Measurements from ENCODE around the gene LAGE3.
A peak's percentile ranks its signal among the peaks of the same experiment; 100 is the strongest.

The LAGE3 gene

GRCh38 chrX:154457491-154458115, 21.5 kb downstream of the LAGE3 start:
- no peak for DNase-seq (ENCODE audit: low read depth)

- no peak for DNase-seq (ENCODE audit: low read depth)
Observed at GRCh38 chrX:154452823-154453222, 26.3 kb downstream of the LAGE3 start.

- no peak for DNase-seq (ENCODE audit: low read depth)
Observed at GRCh38 chrX:154450312-154450711, 28.8 kb downstream of the LAGE3 start.

- DNase-seq (ENCODE audit: low read depth), result no peak
Observed at GRCh38 chrX:154449618-154450017, 29.5 kb downstream of the LAGE3 start.

- DNase-seq (ENCODE audit: low read depth), result no peak
Observed at GRCh38 chrX:154448484-154448883, 30.6 kb downstream of the LAGE3 start.

GRCh38 chrX:154446430-154446829, 32.7 kb downstream of the LAGE3 start:
- no peak for DNase-seq (ENCODE audit: low read depth)

GRCh38 chrX:154445776-154446175, 33.3 kb downstream of the LAGE3 start:
- no peak for DNase-seq (ENCODE audit: low read depth)

GRCh38 chrX:154444755-154445246, 34.3 kb downstream of the LAGE3 start:
- no peak for DNase-seq (ENCODE audit: low read depth)

GRCh38 chrX:154443992-154444754, 34.9 kb downstream of the LAGE3 start, which contains the start of gene FAM50A:
TSS of gene FAM50A (plus strand) at chrX:154444141. CDS start at chrX:154444236, 95 bp downstream.
- peak; percentile 42 for DNase-seq (ENCODE audit: low read depth)

GRCh38 chrX:154443479-154443910, 35.6 kb downstream of the LAGE3 start:
- DNase-seq (ENCODE audit: low read depth), result no peak

- no peak for DNase-seq (ENCODE audit: low read depth)
Observed at GRCh38 chrX:154441984-154442707, 36.9 kb downstream of the LAGE3 start.

- no peak for DNase-seq (ENCODE audit: low read depth)
Observed at GRCh38 chrX:154441564-154441963, 37.5 kb downstream of the LAGE3 start.

- no peak for DNase-seq (ENCODE audit: low read depth)
Observed at GRCh38 chrX:154440623-154441357, 38.3 kb downstream of the LAGE3 start.

- no peak for DNase-seq (ENCODE audit: low read depth)
Observed at GRCh38 chrX:154439841-154440240, 39.2 kb downstream of the LAGE3 start.

GRCh38 chrX:154437971-154438893, 40.8 kb downstream of the LAGE3 start:
- no peak for DNase-seq (ENCODE audit: low read depth)

GRCh38 chrX:154436983-154437752, 41.9 kb downstream of the LAGE3 start, which contains the start of gene GDI1:
TSS of gene GDI1 (plus strand) at chrX:154437154. CDS start at chrX:154437255, 101 bp downstream.
- DNase-seq (ENCODE audit: low read depth), result no peak

- DNase-seq (ENCODE audit: low read depth), result no peak
Observed at GRCh38 chrX:154436374-154436982, 42.6 kb downstream of the LAGE3 start.

GRCh38 chrX:154435171-154435733, 43.8 kb downstream of the LAGE3 start:
- no peak for DNase-seq (ENCODE audit: low read depth)

All from stimulated activated CD8-positive, alpha-beta memory T cell treated with anti-CD3 and anti-CD28 coated beads, Interleukin-15, amount 100 ng/mL, for 24 hours (primary cell).